K562 (cell line): ENCODE measurements around the gene DCTN2. TPM values are rescaled to one million over a fixed set of nuclear protein-coding genes. Genes with fewer than 3 reads are reported as not detected.

Source experiments
- CBFA2T2 ChIP-seq: fragments of 450-650 bp; conservative IDR thresholded peaks from 2 replicates; pipeline ENCODE4 v1.6.1; 2017; ENCODE audit warnings: mild to moderate bottlenecking
- CHD1 ChIP-seq: fragments of 200-600 bp; sonication (generic); IDR thresholded peaks from one replicate; pipeline ENCODE4 v1.6.1; 2012; ENCODE audit warnings: mild to moderate bottlenecking, moderate library complexity, low read length, inconsistent platforms
- CHD7 ChIP-seq: fragments of 200-600 bp; sonication (generic); IDR thresholded peaks from one replicate; pipeline ENCODE4 v1.6.1; 2012; ENCODE audit warnings: mild to moderate bottlenecking, low read depth, low read length, inconsistent platforms
- CREM ChIP-seq: IDR thresholded peaks from 2 replicates; pipeline ENCODE4 v1.6.1; 2014; ENCODE audit warnings: antibody characterized with exemption, low read depth
- ETV5 ChIP-seq: sonication (generic); formaldehyde crosslinking; IDR thresholded peaks from 2 replicates; pipeline ENCODE4 v1.4.0; 2020; ENCODE audit warnings: low read depth, mild to moderate bottlenecking, missing genetic modification reagents
- LARP7 ChIP-seq: fragments of 450-650 bp; IDR thresholded peaks from 2 replicates; pipeline ENCODE4 v1.6.1; 2016
- NFRKB ChIP-seq: fragments of 450-650 bp; IDR thresholded peaks from 2 replicates; pipeline ENCODE4 v1.6.1; 2016; ENCODE audit warnings: low read depth
- NR4A1 ChIP-seq, 2 experiments: fragments of 250-450 bp in 1 of 2; fragments of 450-650 bp in 1 of 2; sonication (Bioruptor Pico) in 1 of 2; IDR thresholded peaks; 2 replicates each; pipeline versions ENCODE4 v1.4.0 to v1.6.1; 2016 to 2020; ENCODE audit warnings: mild to moderate bottlenecking in 2 of 2, missing compliant biosample characterization in 1 of 2, missing genetic modification characterization in 1 of 2, moderate library complexity in 1 of 2
- PREB ChIP-seq: sonication (generic); formaldehyde crosslinking; IDR thresholded peaks from 2 replicates; pipeline ENCODE4 v1.8.1; 2023; ENCODE audit warnings: mild to moderate bottlenecking, missing genetic modification reagents
- PRMT5 ChIP-seq: sonication (generic); formaldehyde crosslinking; IDR thresholded peaks from 2 replicates; pipeline ENCODE4 v1.5.0; 2020; ENCODE audit warnings: missing genetic modification reagents
- SREBF1 ChIP-seq: fragments of 150-350 bp; IDR thresholded peaks from 2 replicates; pipeline ENCODE4 v1.6.1; 2014; ENCODE audit warnings: antibody characterized with exemption, low read depth, low read length, borderline replicate concordance
- TCF3 ChIP-seq: sonication (generic); formaldehyde crosslinking; IDR thresholded peaks from 2 replicates; pipeline ENCODE4 v1.4.0; 2020; ENCODE audit warnings: mild to moderate bottlenecking, missing genetic modification reagents
- TGIF2 ChIP-seq: sonication (generic); formaldehyde crosslinking; IDR thresholded peaks from 2 replicates; pipeline ENCODE4 v1.8.1; 2022; ENCODE audit warnings: mild to moderate bottlenecking, missing genetic modification reagents, moderate library complexity
- ZNF282 ChIP-seq: sonication (generic); formaldehyde crosslinking; IDR thresholded peaks from 2 replicates; pipeline ENCODE4 v1.8.1; 2023; ENCODE audit warnings: missing genetic modification reagents
- ZNF445 ChIP-seq: fragments of 250-450 bp; sonication (Bioruptor Pico); IDR thresholded peaks from 2 replicates; pipeline ENCODE4 v1.4.0; 2020; ENCODE audit warnings: low read depth, mild to moderate bottlenecking, moderate library complexity
- ZNF511 ChIP-seq: sonication (generic); formaldehyde crosslinking; IDR thresholded peaks from 2 replicates; pipeline ENCODE4 v1.8.0; 2022; ENCODE audit warnings: mild to moderate bottlenecking, missing genetic modification reagents
- ZNF76 ChIP-seq: fragments of 250-450 bp; sonication (Bioruptor Pico); IDR thresholded peaks from 2 replicates; pipeline ENCODE4 v1.4.0; 2020; ENCODE audit warnings: mild to moderate bottlenecking, moderate library complexity, borderline replicate concordance
- polyA plus RNA-seq, 8 experiments: library from polyadenylated mRNA; depleted of rRNA in 4 of 8; stranded (reverse) in 5 of 8; unstranded in 3 of 8; fragments of >200 nt; fragmentation: Nextera tagmentation in 2 of 8; fragmentation: Illumina TruSeq in 1 of 8; extraction: Ambion mirVana in 2 of 8; extraction: Trizol in 1 of 8; gene quantifications; 2 replicates each; pipeline versions ENCODE4 v1.2.1 to v1.2.3, GENCODE V29; 2011 to 2014; ENCODE audit warnings: inconsistent platforms in 1 of 8, missing spikeins in 1 of 8
- total RNA-seq, 7 experiments: library from RNA; depleted of rRNA in 6 of 7; stranded (reverse); fragments of >200 nt in 6 of 7; fragmentation: Illumina TruSeq in 2 of 7; extraction: Trizol in 2 of 7; gene quantifications; 2 replicates each; pipeline versions ENCODE4 v1.2.1 to v1.2.3, GENCODE V29; 2011 to 2021; ENCODE audit warnings: low replicate concordance in 1 of 7

Gene DCTN2
- total and polyA plus RNA-seq, 9 of the 15 experiments (the other 6 are each of a cell fraction or from before 2014, with no cell fraction given), result 43.6 to 270 (median 125) TPM

- TF ChIP-seq CHD1 (peak; percentile 84), TCF3 (CRISPR knock-in tag) (no peak), CHD7 (peak; percentile 24), LARP7 (0 out of 2 replicates have a peak, but pooled peaks have one; percentile 8), SREBF1 (no peak), NR4A1 (CRISPR knock-in tag; IDR thresholded peaks at IDR 0.05) (no peak), NR4A1 (tag; IDR thresholded peaks at IDR 0.05) (no peak), CBFA2T2 (no peak), TGIF2 (CRISPR knock-in tag) (peak; percentile 79; the same call in 1 of the 2 replicates), ZNF511 (CRISPR knock-in tag) (peak; percentile 69; the same call in 1 of the 2 replicates), PREB (peak; percentile 19; the same call in 1 of the 2 replicates), CREM (no peak), ZNF76 (CRISPR knock-in tag) (no peak), PRMT5 (CRISPR knock-in tag) (no peak), NFRKB (0 out of 2 replicates have a peak, but pooled peaks have one; percentile 31), ETV5 (CRISPR knock-in tag) (0 out of 2 replicates have a peak, but pooled peaks have one; percentile 17), ZNF282 (no peak), ZNF445 (CRISPR knock-in tag) (no peak)
Observed at GRCh38 chr12:57519796-57520052, 27.3 kb downstream of the DCTN2 start (continued).
